Measurements from ENCODE around the gene SS18L1.

- TF ChIP-seq CTCF (conservative IDR thresholded peaks at IDR 0.05; ENCODE audit: low read depth, low read length) = no peak
- no peak for TF ChIP-seq EZH2 (IDR thresholded peaks at IDR 0.05; ENCODE audit: low read length, unreplicated experiment)
Measured at GRCh38 chr20:62198931-62199330, 55.4 kb downstream of the SS18L1 start.
